WI38 (cell line): Measurements from ENCODE around the gene KLHL11.

ENCODE experiments used
- H3K4me3 ChIP-seq: 2 replicates; pipeline ENCODE4 v1.5.1; 2011; ENCODE audit warnings: low read depth, mild to moderate bottlenecking, control low read depth, low read length
- TF ChIP-seq, protein P1 (sequence below): IDR thresholded peaks from 2 replicates; pipeline ENCODE4 v1.5.1; 2012; ENCODE audit warnings: low read depth, mild to moderate bottlenecking, control low read depth, low read length

KLHL11 gene

DNA sequence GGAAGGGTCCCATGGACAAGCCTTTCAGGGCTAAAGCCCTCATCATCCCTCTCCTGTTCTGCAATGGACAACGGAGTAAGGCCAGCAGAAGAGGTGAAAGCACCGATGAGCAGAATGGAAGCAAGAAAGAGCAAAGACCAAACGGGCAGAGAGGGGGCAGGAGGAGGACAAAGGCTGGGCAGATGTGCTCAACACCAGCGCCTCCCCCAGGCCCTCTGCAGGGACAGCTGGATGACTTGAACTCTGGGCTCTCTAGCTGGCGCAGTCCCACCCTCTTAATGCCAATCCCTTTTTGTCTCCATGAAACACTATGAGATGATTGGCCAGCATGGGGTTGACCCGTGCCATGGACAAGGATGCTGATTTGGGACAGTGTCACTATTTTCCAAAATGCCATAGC is 31.5 kb upstream of the KLHL11 start:
- no peak overlapping the region for H3K4me3 ChIP-seq
- TF ChIP-seq, protein P1, sequence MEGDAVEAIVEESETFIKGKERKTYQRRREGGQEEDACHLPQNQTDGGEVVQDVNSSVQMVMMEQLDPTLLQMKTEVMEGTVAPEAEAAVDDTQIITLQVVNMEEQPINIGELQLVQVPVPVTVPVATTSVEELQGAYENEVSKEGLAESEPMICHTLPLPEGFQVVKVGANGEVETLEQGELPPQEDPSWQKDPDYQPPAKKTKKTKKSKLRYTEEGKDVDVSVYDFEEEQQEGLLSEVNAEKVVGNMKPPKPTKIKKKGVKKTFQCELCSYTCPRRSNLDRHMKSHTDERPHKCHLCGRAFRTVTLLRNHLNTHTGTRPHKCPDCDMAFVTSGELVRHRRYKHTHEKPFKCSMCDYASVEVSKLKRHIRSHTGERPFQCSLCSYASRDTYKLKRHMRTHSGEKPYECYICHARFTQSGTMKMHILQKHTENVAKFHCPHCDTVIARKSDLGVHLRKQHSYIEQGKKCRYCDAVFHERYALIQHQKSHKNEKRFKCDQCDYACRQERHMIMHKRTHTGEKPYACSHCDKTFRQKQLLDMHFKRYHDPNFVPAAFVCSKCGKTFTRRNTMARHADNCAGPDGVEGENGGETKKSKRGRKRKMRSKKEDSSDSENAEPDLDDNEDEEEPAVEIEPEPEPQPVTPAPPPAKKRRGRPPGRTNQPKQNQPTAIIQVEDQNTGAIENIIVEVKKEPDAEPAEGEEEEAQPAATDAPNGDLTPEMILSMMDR: no peak

DNA sequence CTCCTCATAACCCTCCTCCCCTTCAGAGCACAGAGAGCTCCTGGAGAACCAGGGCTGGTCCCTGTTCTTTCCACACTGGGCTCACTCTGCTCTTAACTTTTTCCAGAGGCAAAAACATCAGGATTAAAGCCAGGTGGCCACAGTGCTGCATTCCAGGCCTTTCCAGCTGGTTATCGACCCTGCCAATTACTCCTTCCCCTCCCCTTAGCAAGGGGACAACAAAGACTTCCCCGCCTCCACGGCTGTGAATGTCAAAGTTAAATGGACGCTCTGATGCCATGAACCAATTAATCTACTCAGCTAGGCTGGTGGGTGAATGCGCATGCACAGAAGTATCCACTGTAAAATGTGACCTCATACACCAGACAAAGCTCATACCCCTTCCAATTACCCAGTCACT is 30.4 kb upstream of the KLHL11 start:
- H3K4me3 ChIP-seq: no peak overlapping the region
- TF ChIP-seq, protein P1: no peak

DNA sequence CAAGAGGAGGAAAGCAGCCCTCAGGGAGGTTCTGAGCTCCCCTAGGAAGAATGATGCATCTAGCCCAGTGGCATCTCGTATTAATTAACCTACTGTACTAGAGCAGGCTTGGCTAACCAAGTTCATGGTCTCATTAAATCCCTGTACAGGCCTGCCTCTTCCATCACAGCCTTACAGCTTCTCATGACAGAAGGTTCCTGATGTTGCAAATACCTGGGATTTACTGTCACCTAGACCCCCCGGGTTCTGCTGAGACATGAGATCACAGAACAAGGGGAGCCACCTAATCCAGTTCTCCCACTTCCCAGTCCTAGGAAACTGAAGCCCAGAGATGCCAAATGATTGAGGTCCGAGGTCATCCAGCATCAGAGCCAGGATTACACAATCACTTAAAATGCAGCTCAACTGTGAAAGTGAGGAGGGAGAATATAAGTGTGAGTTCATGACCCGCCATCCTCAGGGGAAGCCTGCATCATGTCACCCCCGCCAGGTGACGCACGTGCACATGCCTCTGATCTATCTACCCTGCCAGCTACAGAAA is 29.6 kb upstream of the KLHL11 start:
- TF ChIP-seq, protein P1: no peak
- H3K4me3 ChIP-seq: no peak overlapping the region

DNA sequence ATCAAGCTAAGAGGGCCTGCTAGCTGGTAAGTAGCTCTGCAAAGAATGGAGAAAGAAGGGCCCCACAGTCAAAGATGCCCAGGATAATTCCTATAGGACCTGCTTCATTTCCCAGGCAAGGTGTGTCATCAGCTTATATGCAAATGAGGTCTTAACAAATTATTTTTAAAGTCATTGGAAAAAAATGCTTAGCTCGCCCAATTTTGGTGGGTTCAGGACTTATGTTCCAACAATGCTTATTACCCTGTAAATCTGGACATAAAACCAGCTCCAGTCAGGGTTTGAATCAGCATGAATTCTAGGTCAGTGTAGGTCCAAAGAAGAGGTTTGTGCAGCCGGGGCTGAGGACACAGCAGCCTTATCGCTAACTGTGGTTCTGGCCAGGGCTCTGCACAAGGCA is 28.2 kb upstream of the KLHL11 start:
- TF ChIP-seq, protein P1: no peak

DNA sequence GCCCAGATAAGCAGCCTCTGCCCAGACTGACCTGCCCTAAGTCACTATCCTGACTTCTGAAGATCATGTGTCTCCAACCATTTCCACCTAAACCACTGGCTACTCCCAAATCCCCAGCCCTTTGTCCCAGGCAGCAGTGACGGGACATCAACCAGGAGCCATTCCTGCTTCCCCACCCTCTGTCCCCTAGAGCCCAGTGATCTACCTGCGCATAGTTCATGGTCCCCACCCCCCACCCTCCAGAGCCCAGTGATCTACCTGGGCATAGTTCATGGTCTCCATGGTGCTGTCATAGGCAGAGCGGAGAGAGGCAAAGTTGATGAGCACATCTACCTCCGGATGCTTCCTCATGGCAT is 26.8 kb upstream of the KLHL11 start:
- no peak overlapping the region for H3K4me3 ChIP-seq
- TF ChIP-seq, protein P1: no peak

More for the DNA sequence above, 28.2 kb upstream of the KLHL11 start:
- H3K4me3 ChIP-seq: no peak overlapping the region

DNA sequence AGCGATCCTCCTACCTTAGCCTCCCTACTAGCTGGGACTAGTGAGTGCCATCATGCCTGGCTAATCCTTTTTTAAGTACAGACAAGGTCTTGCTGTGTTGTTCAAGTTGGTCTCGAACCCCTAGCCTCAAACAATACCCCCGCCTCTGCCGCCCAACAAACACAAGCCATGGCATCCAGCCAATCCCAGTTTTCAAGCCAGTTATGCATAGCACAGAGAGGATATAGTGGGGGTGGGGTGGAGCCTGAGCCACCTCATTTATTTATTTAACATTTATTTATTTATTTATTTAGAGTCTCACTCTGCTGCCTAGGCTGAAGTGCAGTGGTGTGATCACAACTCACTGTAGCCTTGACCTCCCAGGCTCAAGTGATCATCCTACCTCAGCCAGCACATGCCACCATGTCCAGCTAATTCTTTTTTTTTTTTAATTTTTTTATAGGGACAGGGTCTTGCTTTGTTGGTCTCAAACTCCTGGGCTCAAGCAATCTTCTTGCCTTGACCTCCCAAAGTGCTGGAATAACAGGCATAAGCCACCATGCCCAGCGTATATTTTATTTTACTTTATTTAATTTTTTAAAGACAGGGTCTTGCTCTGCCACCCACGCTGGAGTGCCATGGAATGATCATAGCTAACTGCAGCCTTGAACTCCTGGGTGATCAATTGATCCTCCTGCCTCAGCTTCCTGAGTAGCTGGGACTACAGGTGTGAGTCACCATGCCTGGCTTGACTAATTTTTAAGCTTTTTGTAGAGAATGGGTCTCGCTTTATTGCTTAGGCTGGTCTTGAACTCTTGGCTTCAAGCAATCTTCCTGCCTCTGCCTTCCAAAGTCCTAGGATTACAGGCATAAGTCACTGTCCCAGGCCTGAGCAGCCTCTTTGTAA is 26.2 kb upstream of the KLHL11 start:
- TF ChIP-seq, protein P1: no peak
- no peak overlapping the region for H3K4me3 ChIP-seq

DNA sequence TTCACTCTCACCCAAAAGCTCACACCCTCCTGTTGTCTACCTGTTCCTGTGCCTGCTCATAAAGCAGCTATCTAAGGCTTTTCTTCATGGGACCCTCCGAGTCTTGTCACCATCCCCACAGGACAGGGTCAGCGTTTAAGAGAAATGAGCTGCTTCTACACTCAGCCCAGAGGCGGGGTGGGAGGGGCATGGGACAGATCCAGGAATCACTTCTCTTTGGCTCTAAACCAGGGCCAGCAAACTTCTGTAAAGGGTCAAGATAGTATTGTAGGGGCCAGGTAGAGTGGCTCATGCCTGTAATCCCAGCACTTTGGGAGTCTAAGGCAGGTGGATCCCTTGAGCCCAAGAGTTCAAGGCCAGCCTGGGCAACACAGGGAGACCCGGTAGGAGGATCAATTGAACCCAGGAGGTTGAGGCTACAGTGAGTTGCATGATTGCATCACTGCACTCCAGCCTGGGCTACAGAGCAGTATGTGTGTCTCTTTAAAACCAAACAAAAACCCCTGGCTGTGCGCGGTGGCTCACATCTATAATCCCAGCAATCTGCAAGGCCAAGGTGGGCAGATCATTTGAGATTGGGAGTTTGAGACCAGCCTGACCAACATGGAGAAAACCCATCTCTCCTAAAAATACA is 23.2 kb upstream of the KLHL11 start:
- no peak overlapping the region for H3K4me3 ChIP-seq
- TF ChIP-seq, protein P1: no peak
